Inferior parietal cortex (tissue), 1 donor: ENCODE data around the gene PLPP6.

ENCODE experiments used
- DNase-seq: peaks from one replicate; pipeline ENCODE4 v3.0.0-alpha.2; 2016; ENCODE audit errors: extremely low spot score

The PLPP6 gene

DNA sequence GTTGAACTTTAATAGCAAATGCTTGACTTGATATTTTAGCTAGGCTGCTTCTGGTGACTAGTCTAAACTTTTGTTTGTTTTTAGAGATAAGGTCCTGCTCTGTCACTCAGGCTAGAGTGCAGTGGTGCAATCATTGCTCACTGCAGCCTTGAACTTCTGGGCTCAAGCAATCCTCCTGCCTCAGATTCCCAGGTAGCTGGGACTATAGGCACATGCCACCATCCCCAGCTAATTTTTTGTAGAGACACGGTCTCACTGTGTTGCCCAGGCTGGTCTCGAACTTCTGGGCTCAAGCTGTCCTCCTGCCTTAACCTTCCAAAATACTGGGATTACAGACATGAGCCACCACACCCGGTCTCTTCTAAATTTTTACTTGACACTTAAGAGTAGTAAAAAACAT lies 38.0 kb downstream of the PLPP6 start:
- no peak for DNase-seq

DNA sequence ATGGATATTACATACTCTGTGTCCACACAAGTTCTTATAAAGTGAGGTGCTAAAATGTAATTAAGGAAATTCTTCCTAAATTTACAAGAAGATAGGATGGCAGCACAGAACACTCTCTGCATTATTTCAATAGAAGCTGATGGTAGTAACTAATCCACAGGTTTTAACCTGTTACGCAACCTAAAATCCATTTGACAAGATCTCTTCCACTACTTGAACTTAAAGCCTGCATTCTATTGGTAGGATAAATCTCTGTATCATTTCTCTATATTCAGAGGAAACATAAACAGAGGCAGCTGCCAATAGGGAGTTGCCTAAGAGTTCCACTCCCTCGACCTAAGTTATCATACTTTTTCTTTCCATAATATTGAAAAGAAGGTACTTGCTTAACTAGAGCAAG lies 38.8 kb downstream of the PLPP6 start:
- no peak for DNase-seq

DNA sequence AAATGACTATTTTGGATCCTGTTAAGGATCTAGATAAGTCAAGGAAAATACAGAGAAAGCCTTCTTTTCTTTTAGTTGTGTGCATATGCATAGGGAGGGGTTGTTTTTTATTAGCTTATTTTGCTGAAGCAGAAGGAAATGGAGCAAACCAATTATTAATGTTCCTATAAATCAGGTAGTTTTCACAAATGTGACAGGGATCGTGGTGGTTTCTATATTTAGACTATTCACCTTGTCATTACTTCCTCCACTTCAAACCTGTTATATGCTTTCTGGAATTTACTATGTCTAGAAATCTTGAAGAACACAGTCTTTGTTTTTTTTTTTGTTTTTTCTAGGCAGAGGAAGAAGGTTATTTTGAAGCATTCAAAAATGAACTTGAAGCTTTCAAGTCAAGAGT lies 39.4 kb downstream of the PLPP6 start:
- no peak for DNase-seq

DNA sequence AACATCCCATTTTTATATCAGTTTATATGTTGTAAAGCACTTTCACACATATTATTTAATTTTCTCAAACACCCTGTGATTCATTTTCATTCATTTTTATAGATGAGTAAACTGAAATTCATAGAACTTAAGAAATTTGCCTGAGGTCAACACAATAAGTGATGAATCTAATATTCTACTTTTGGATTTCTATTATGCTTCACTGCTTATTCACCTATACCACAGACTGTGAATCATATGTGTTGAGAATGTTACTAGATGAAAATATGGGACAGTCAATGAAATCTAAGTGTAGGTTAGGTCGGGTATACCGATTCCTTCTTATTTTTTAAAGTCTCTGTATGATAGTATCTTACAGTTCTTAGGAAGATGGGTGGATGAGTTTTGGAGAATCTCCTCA lies 42.0 kb downstream of the PLPP6 start:
- DNase-seq = no peak

DNA sequence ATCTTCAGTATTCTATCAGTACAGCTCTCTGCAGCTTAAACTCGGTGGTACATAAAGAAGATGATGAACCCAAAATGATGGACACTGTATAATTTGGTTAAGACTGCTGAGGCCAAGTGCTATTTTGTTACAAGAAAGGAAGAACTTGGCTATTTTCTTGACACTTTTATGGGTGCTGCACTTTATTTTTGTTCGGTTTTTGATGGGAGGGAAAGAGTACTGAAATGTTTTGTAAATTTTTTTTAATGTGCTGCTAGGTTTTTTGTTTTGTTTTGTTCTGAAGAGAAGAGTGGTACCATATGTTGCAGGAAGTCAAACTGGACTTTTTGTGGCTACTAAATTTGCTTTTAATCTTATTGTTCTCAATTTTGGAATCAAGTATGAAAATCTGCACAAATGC lies 43.9 kb downstream of the PLPP6 start:
- no peak for DNase-seq

DNA sequence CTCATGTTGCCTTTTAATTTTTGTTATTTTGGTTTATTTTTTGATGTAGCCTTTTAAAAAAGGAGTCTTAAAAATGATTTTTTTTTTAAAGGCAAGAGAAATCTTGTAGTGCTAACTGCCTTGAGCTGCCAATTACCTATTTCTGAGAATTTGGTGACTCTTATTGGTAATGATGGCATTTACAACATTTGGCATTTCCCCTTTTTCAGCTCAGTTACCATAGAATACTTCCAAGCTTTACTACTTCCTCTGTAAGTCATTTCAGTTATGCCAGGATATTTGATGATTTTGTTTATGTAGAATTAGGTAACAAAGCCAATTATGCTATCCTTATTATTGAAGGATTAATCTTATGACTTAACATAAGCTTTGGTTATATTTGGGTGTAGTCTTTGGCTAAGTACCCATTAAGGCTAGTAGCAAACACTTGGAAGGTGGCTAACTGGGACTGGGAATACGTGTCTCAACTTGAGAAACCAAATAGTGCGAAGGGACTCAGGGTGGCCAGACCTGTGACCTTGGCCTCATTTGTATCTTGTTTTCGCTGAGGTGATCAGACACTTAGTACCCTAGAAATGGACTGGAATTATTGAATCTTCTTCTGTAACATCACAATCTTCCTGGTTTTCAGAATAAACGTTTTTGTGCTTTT lies 45.0 kb downstream of the PLPP6 start:
- DNase-seq = no peak

DNA sequence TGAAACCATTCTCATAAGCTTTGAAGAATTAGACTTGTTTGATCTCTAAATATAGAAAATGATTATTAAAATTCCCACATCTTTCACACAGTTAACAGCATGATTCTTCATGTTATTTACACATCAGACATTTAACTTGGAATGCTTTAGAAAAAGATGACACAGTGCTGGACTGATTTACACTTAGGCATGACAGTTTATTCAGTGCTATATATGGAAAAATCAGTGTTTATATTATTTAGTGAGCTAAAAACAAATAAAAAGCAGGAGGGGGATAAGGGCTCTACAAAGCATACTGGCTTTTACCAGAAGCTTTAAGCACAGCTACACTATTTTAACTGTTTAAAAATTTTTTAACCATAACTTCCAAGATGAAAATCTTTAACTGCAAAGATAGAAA lies 47.3 kb downstream of the PLPP6 start:
- DNase-seq = no peak

DNA sequence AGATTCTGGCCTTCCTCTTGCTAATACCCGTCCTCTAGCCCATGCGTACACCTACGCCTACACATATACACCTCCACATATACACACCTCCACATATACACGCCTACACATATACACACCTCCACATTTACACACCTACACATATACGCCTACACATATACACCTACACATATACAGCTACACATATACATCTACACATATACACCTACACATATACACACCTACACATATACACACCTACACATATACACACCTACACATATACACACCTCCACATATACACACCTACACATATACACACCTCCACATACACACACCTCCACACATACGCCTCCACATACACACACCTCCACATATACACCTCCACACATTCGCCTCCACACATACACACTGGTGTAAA lies 51.8 kb downstream of the PLPP6 start:
- no peak for DNase-seq

DNA sequence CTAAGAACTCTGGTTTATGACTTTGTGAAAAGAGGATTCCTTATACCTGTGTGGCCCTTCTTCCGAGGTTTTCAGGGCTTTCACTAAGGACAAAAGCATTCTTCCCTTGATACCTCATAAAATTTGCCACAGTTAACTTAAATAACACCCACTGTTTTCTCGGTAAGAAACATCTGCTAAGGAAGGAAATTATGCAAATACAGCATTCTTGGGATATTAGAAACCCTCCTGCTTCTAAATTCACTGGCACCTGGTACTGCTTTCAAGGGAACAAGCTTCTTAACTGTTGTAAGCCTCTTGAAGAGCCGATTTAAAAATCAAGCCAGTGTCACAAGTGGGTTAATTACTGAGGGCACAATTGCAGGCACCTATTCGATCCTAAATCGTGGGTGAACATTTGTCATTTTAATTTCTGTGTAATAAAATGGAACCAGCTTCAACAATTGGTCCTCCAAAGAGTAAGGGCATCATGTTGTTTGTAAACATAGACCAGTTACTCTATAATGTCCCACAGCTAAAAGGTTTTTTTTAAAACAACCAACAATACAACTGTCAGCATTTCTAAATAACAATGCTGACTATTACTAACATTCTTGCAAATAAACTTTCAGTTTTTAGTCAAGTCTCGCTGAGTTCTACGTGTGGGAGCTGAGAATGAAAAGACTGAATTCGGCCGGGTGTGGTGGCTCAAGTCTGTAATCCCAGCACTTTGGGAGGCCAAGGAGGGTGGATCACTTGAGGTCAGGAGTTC lies 52.3 kb downstream of the PLPP6 start:
- no peak for DNase-seq
